ENCODE results near the gene RAD52. TPM values are rescaled to one million over a fixed set of nuclear protein-coding genes. Genes with fewer than 3 reads are reported as not detected.

Gene RAD52
- total and polyA plus RNA-seq, 2 experiments from 2014 or later = 6.6 to 13.4 TPM

DNA sequence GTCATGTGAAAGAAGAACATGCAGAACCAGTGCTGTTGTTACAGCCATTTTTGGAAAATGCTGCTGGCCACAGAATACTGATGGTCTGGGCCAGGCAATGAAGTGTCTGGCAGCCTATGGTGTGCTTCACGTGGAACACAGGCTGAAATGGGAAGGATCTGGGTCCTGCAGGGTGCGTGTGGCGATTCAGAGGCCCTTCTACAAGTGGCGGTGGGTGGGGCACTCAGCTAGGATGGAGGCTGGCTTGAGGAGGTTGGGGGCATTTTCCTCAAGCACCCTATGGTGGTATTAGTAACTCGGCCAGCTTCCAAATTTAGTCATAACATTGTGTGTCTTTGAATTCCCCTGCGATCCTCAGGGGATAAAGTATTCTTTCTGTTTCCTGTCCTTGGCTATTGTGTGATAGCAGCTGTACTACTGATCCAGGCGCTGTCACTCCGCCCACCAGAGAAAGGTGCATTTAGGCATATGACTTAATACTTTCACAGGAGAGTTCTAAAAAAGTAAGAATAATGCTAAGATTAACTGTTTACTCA is 9.2 kb upstream of the RAD52 start:
- TF ChIP-seq EZH2 (IDR thresholded peaks at IDR 0.05; ENCODE audit: borderline replicate concordance) = no peak
- TF ChIP-seq EZH2phosphoT487 (IDR thresholded peaks at IDR 0.05; ENCODE audit: low read depth, severe bottlenecking, unreplicated experiment) = no peak
- TF ChIP-seq CTCF (IDR thresholded peaks at IDR 0.05; ENCODE audit: poor library complexity) = no peak
- 71% methylated on average over 8 of the region's 8 CpGs for WGBS (ENCODE audit: low lambda C conversion rate, missing lambda C conversion rate)
- Histone ChIP-seq H3K4me2 (no peak overlapping the region), H3K9me2 (replicated peaks; ENCODE audit: insufficient read depth) (no peaks in the 10 kb centered on the region), H3K36me3 (replicated peaks; ENCODE audit: insufficient read depth, low read depth) (no peaks in the 10 kb centered on the region), H3K4me1 (ENCODE audit: insufficient read depth) (no peaks in the 10 kb centered on the region), H3K4me3 (no peak overlapping the region), H2AFZ (no peak overlapping the region), H3K79me2 (no peaks in the 10 kb centered on the region), H3K27ac (no peak overlapping the region), H3K27me3 (no peaks in the 10 kb centered on the region), H4K20me1 (ENCODE audit: insufficient read depth, poor library complexity, severe bottlenecking) (no peaks in the 10 kb centered on the region), H3K9me3 (ENCODE audit: low read depth) (no peaks in the 10 kb centered on the region)
- no peak for DNase-seq (ENCODE audit: low spot score)

DNA sequence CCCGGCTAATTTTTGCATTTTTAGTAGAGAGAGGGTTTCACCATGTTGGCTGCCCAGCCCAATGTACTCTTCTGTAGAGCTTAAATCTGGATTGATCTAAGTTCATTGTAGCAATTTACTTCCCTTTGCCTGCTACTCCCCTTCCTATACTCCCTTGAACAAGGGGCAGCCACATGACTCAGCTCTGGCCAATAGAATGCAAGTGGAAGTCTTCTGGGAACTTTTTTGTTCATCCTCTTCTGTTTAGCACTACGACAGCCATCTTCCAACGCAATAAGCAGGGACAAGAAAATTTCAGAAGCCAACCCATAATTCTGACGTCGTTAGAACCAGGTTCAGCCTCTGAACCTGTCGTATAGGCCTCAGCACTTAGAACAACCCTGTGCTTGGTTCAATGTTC is 6.4 kb upstream of the RAD52 start:
- Histone ChIP-seq H3K27ac (no peak overlapping the region), H3K36me3 (replicated peaks; ENCODE audit: insufficient read depth, low read depth) (no peaks in the 10 kb centered on the region), H3K4me1 (ENCODE audit: insufficient read depth) (peaks cover 1% of the 10 kb centered on the region), H4K20me1 (ENCODE audit: insufficient read depth, poor library complexity, severe bottlenecking) (no peaks in the 10 kb centered on the region), H2AFZ (no peak overlapping the region), H3K9me2 (replicated peaks; ENCODE audit: insufficient read depth) (no peaks in the 10 kb centered on the region), H3K27me3 (no peaks in the 10 kb centered on the region), H3K9me3 (ENCODE audit: low read depth) (no peaks in the 10 kb centered on the region), H3K4me2 (no peak overlapping the region), H3K79me2 (no peaks in the 10 kb centered on the region), H3K4me3 (no peak overlapping the region)
- no peak for TF ChIP-seq EZH2 (IDR thresholded peaks at IDR 0.05; ENCODE audit: borderline replicate concordance)
- no peak for TF ChIP-seq EZH2phosphoT487 (IDR thresholded peaks at IDR 0.05; ENCODE audit: low read depth, severe bottlenecking, unreplicated experiment)
- no peak for TF ChIP-seq CTCF (IDR thresholded peaks at IDR 0.05; ENCODE audit: poor library complexity)
- DNase-seq (ENCODE audit: low spot score) = no peak
- 98% methylated on average over 6 of the region's 6 CpGs for WGBS (ENCODE audit: low lambda C conversion rate, missing lambda C conversion rate)

- H3K4me1 ChIP-seq (ENCODE audit: insufficient read depth) = peaks cover 7% of the 10 kb centered on the region
- H3K79me2 ChIP-seq = no peaks in the 10 kb centered on the region
- H3K9me3 ChIP-seq (ENCODE audit: low read depth) = no peaks in the 10 kb centered on the region
- H3K27me3 ChIP-seq = no peaks in the 10 kb centered on the region
- H3K9me2 ChIP-seq (replicated peaks; ENCODE audit: insufficient read depth) = no peaks in the 10 kb centered on the region
- TF ChIP-seq CTCF (IDR thresholded peaks at IDR 0.05; ENCODE audit: poor library complexity) = no peak
- TF ChIP-seq EZH2phosphoT487 (IDR thresholded peaks at IDR 0.05; ENCODE audit: low read depth, severe bottlenecking, unreplicated experiment) = no peak
- TF ChIP-seq EZH2 (IDR thresholded peaks at IDR 0.05; ENCODE audit: borderline replicate concordance) = no peak
- no peak overlapping the region for H3K4me3 ChIP-seq
- H4K20me1 ChIP-seq (ENCODE audit: insufficient read depth, poor library complexity, severe bottlenecking) = no peaks in the 10 kb centered on the region
- H3K36me3 ChIP-seq (replicated peaks; ENCODE audit: insufficient read depth, low read depth) = no peaks in the 10 kb centered on the region
- no peak for DNase-seq (ENCODE audit: low spot score)
- H3K4me2 ChIP-seq = no peak overlapping the region
- H3K27ac ChIP-seq = no peak overlapping the region
- H2AFZ ChIP-seq = no peak overlapping the region
Measured at GRCh38 chr12:954741-955140, 5.2 kb upstream of the RAD52 start.

- Histone ChIP-seq H3K4me2 (no peak overlapping the region), H3K4me1 (ENCODE audit: insufficient read depth) (peaks cover 7% of the 10 kb centered on the region), H2AFZ (no peak overlapping the region), H4K20me1 (ENCODE audit: insufficient read depth, poor library complexity, severe bottlenecking) (no peaks in the 10 kb centered on the region), H3K4me3 (no peak overlapping the region), H3K9me3 (ENCODE audit: low read depth) (no peaks in the 10 kb centered on the region), H3K27ac (no peak overlapping the region), H3K9me2 (replicated peaks; ENCODE audit: insufficient read depth) (no peaks in the 10 kb centered on the region), H3K36me3 (replicated peaks; ENCODE audit: insufficient read depth, low read depth) (no peaks in the 10 kb centered on the region), H3K79me2 (peaks cover under 1% of the 10 kb centered on the region), H3K27me3 (no peaks in the 10 kb centered on the region)
- no peak for DNase-seq (ENCODE audit: low spot score)
- WGBS (ENCODE audit: low lambda C conversion rate, missing lambda C conversion rate) = 89% methylated on average over 7 of the region's 7 CpGs
- TF ChIP-seq EZH2 (IDR thresholded peaks at IDR 0.05; ENCODE audit: borderline replicate concordance) (no peak), CTCF (IDR thresholded peaks at IDR 0.05; ENCODE audit: poor library complexity) (no peak), EZH2phosphoT487 (IDR thresholded peaks at IDR 0.05; ENCODE audit: low read depth, severe bottlenecking, unreplicated experiment) (no peak)
Measured at GRCh38 chr12:953776-954175, 4.3 kb upstream of the RAD52 start.

All from hepatocyte (in vitro differentiated cells).